Endothelial cell of umbilical vein (primary cell): Measurements from ENCODE around the gene TBC1D9B. TPM values are rescaled to one million over a fixed set of nuclear protein-coding genes. Genes with fewer than 3 reads are reported as not detected.

ENCODE experiments used
- BruUV-seq: library from RNA; stranded (reverse); fragments of 400-500 nt; replicated peaks from 2 replicates; lab custom pipeline; 2021; lab: Mats Ljungman, UMichigan
- CTCF ChIA-PET: fragments of 300-600, 350-600 bp; sonication (Branson Sonifier 250); formaldehyde crosslinking; loops from one replicate; lab custom pipeline; 2021; ENCODE audit warnings: antibody characterized with exemption, inconsistent platforms; lab: Charles Lee
- POLR2A ChIA-PET: fragments of 300-600, 350-600 bp; sonication (Branson Sonifier 250); formaldehyde crosslinking; loops from one replicate; lab custom pipeline; 2021; ENCODE audit warnings: antibody characterized with exemption, inconsistent platforms; lab: Charles Lee
- DNase-seq: peaks from one replicate; pipeline ENCODE4 v3.0.0-alpha.2; 2011; ENCODE audit warnings: low read depth, low spot score
- FAIRE-seq: peaks from 2 replicates; lab custom pipeline; 2011; peaks lifted over from hg19 to GRCh38; lab: Jason Lieb, UNC
- H2AFZ ChIP-seq: 2 replicates; pipeline ENCODE4 v1.6.0; 2012; ENCODE audit warnings: low read depth, low read length, control low read depth, inconsistent platforms
- H3K27ac ChIP-seq: 2 replicates; pipeline ENCODE4 v1.5.1; 2011; ENCODE audit warnings: low read depth, mild to moderate bottlenecking, control low read depth, low read length, moderate library complexity; ENCODE audit not compliant: insufficient read depth
- H3K27me3 ChIP-seq, 2 experiments: 2 replicates each; pipeline versions ENCODE4 v1.6.0 to v1.6.1; 2011; ENCODE audit warnings: low read length in 2 of 2, mixed read lengths in 1 of 2; ENCODE audit not compliant: control insufficient read depth in 2 of 2, insufficient read depth in 2 of 2
- H3K36me3 ChIP-seq, 2 experiments: 2 replicates in 1 of 2; 3 replicates in 1 of 2; pipeline ENCODE4 v1.5.1; 2011; ENCODE audit warnings: low read length in 2 of 2, mild to moderate bottlenecking in 1 of 2, moderate library complexity in 1 of 2; ENCODE audit not compliant: control insufficient read depth in 2 of 2, insufficient read depth in 2 of 2; ENCODE audit errors: extremely low read depth in 1 of 2
- H3K4me1 ChIP-seq: 3 replicates; pipeline ENCODE4 v1.5.1; 2011; ENCODE audit warnings: mild to moderate bottlenecking, low read length; ENCODE audit not compliant: control insufficient read depth, insufficient read depth; ENCODE audit errors: extremely low read depth
- H3K4me2 ChIP-seq: 2 replicates; pipeline ENCODE4 v1.6.1; 2011; ENCODE audit warnings: low read length, control low read depth, mixed read lengths; ENCODE audit not compliant: insufficient read depth
- H3K4me3 ChIP-seq, 3 experiments: fragments of 200-600 bp in 1 of 3; sonication (generic), shearing (Covaris generic) in 1 of 3; replicated peaks in 1 of 3; 2 replicates each; pipeline ENCODE4 v1.5.1; 2011 to 2016; ENCODE audit warnings: control low read depth in 3 of 3, low read length in 3 of 3, mild to moderate bottlenecking in 2 of 3, inconsistent platforms in 1 of 3, low read depth in 1 of 3, moderate library complexity in 1 of 3; ENCODE audit not compliant: insufficient read depth in 1 of 3
- H3K79me2 ChIP-seq: 2 replicates; pipeline ENCODE4 v1.6.0; 2012; ENCODE audit warnings: low read length, inconsistent platforms; ENCODE audit not compliant: control insufficient read depth, insufficient read depth
- H3K9ac ChIP-seq: replicated peaks from 2 replicates; pipeline ENCODE3; 2011; ENCODE audit warnings: low read length, control low read depth; ENCODE audit not compliant: insufficient read depth; ENCODE audit errors: extremely low read depth
- H3K9me1 ChIP-seq: replicated peaks from 3 replicates; pipeline ENCODE4 v1.6.0; 2011; ENCODE audit warnings: mild to moderate bottlenecking, low read length; ENCODE audit not compliant: control insufficient read depth, insufficient read depth; ENCODE audit errors: extremely low read depth
- H3K9me3 ChIP-seq: replicated peaks from 2 replicates; pipeline ENCODE4 v1.5.1; 2012; ENCODE audit warnings: low read length, inconsistent platforms; ENCODE audit not compliant: control insufficient read depth, insufficient read depth
- H4K20me1 ChIP-seq: replicated peaks from 2 replicates; pipeline ENCODE3; 2011; ENCODE audit warnings: mild to moderate bottlenecking, low read length; ENCODE audit not compliant: control insufficient read depth, insufficient read depth; ENCODE audit errors: extremely low read depth
- CTCF ChIP-seq, 2 donors: IDR thresholded peaks; 1 replicate in 1 of 2; 2 replicates in 1 of 2; pipeline ENCODE4 v1.5.1; 2011; ENCODE audit warnings: low read length in 2 of 2, mild to moderate bottlenecking in 2 of 2, moderate library complexity in 2 of 2, control low read depth in 1 of 2, inconsistent platforms in 1 of 2, low read depth in 1 of 2; ENCODE audit not compliant: insufficient read depth in 1 of 2; ENCODE audit errors: extremely low read depth in 1 of 2
- EZH2 ChIP-seq: IDR thresholded peaks from 2 replicates; pipeline ENCODE4 v1.6.1; 2012; ENCODE audit warnings: borderline replicate concordance, low read depth, mild to moderate bottlenecking, moderate library complexity, low read length, inconsistent platforms; ENCODE audit not compliant: severe bottlenecking
- FOS ChIP-seq: IDR thresholded peaks from 2 replicates; pipeline ENCODE4 v1.6.1; 2011; ENCODE audit warnings: mild to moderate bottlenecking, low read length, moderate library complexity, borderline replicate concordance; ENCODE audit not compliant: insufficient read depth
- JUN ChIP-seq: IDR thresholded peaks from 2 replicates; pipeline ENCODE4 v1.6.1; 2011; ENCODE audit warnings: borderline replicate concordance, low read depth; ENCODE audit not compliant: insufficient read length, insufficient read depth
- MAX ChIP-seq: IDR thresholded peaks from 2 replicates; pipeline ENCODE4 v1.6.1; 2011; ENCODE audit not compliant: insufficient read depth, insufficient read length
- MYC ChIP-seq: IDR thresholded peaks from one replicate; pipeline ENCODE4 v1.6.1; 2011; ENCODE audit warnings: mild to moderate bottlenecking, low read depth, low read length
- POLR2A ChIP-seq: IDR thresholded peaks from 2 replicates; pipeline ENCODE4 v1.6.1; 2012; ENCODE audit warnings: low read depth, mild to moderate bottlenecking, control low read depth, low read length
- POLR2AphosphoS5 ChIP-seq: IDR thresholded peaks from 2 replicates; pipeline ENCODE4 v1.6.1; 2012; ENCODE audit warnings: low read depth, mild to moderate bottlenecking, control low read depth, low read length, moderate library complexity; ENCODE audit not compliant: insufficient read depth
- dilution Hi-C: fragments of 300-500 bp; cut with MboI; formaldehyde crosslinking; loops from one replicate; pipeline ENCODE4 v1.15.0; 2019; ENCODE audit warnings: low sequenced_read_pairs; ENCODE audit not compliant: extremely low pct_ligation_motif_present
- intact Hi-C: fragments of 100-400 bp; cut with micrococcal nuclease; formaldehyde crosslinking; loops from one replicate; pipeline ENCODE4 v1.10.0; 2022
- polyA plus RNA-seq, 4 experiments: library from polyadenylated mRNA; depleted of rRNA in 3 of 4; stranded (reverse) in 3 of 4; unstranded in 1 of 4; fragments of >200 nt; gene quantifications; 2 replicates each; pipeline versions ENCODE4 v1.2.1 to v1.2.3, GENCODE V29; 2011 to 2012; ENCODE audit warnings: missing spikeins in 1 of 4
- total RNA-seq: library from RNA; stranded (reverse); gene quantifications from 2 replicates; pipeline ENCODE4 v1.2.3, GENCODE V29; 2021

TBC1D9B gene
- total and polyA plus RNA-seq, 2 donors (not counting 3 experiments of a cell fraction or from before 2014, with no cell fraction given), result 82.8 to 150 TPM

DNA sequence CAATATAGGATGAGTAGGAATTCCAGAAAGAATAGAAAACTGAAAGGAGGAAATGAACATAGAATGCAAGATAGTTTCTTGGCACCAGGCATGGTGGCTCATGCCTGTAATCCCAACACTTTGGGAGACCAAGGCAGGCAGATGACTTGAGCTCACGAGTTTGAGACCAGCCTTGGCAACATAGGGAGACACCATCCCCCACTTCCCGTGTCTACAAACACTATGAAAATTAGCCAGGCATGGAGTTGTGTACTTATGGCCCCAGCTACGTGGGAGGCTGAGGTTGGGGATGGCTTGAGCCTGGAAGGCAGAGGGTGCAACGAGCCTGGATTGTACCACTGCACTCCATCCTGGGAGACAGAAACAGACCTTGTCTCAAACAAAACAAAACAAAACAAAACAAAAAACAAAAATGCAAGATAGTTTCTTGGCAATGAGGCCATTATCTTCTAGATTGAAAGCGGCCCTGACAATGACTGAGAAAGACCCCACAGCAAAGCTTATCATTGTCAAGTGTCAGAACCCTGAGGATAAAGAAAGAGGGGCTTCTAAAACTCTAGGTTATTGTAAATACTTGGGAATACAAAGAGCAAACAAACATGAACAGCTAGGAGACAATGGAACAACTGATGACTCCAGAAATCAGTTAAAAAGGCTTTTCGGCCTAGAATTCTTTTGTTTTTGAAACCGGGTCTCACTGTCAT is 77.8 kb downstream of the TBC1D9B start:
- Histone ChIP-seq H3K4me1 (no peaks in the 10 kb centered on the region), H3K4me3 (no peak overlapping the region), H3K9ac (no peak overlapping the region), H3K27me3 (no peaks in the 10 kb centered on the region), H3K27ac (no peak overlapping the region), H3K79me2 (peaks cover 15% of the 10 kb centered on the region), H3K9me3 (no peaks in the 10 kb centered on the region), H3K9me1 (no peaks in the 10 kb centered on the region), H4K20me1 (no peaks in the 10 kb centered on the region), H3K4me2 (no peak overlapping the region), H2AFZ (no peak overlapping the region), H3K36me3 (peaks cover 25 to 64% of the 10 kb centered on the region in 2 experiments)
- TF ChIP-seq POLR2A (no peak), EZH2 (no peak), POLR2AphosphoS5 (no peak)
- intact Hi-C loops, result no loop called here
- ChIA-PET POLR2A (interaction anchor here (0.9 kb wide), 1 partner anchor 8 kb away, joined by 3 read pairs; no protein-coding TSS in a partner anchor), CTCF (interaction anchor here (1.1 to 2.2 kb wide), 3 partner anchors 28 to 67 kb away, joined by 3 to 9 read pairs (median 6); partner anchors contain the start of gene LTC4S)
- FAIRE-seq (no peak), DNase-seq (no peak)
- dilution Hi-C loops, result no loop called here
- no TSS peak for BruUV-seq

DNA sequence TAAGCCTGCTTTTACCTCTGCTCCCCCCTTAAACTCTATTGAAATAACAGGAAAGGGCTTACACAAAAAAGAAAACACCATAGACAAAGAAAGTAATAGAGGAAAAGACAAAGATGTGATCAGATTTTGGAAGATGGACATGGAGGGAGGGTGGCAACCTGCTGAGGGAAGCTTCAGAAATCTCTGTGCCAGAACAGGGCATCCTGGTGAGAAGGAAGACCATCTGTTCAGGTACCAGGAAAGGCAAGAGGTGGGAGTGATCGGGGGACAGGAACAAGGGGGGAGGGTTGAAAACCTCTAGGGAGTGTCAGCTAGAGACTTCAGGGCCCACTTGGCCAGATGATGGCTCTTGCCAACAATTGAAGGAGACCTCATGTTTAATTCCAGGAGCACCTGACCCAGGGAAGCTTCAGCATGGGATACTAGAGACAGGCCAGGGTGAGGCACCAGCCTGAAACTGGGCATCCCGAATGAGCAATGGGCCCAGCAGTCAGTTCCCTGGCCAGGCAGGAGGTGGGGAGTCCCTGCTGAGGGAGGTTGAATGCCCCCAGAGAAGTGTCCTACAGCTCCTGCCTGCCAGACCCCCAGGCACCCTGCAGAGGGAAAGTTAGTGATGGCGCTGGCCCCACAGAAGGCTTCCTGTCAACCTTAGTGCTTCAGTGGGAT is 78.8 kb downstream of the TBC1D9B start:
- Histone ChIP-seq H3K79me2 (peaks cover 25% of the 10 kb centered on the region), H2AFZ (no peak overlapping the region), H3K4me2 (no peak overlapping the region), H3K9ac (no peak overlapping the region), H3K4me3 (no peak overlapping the region), H3K4me1 (no peaks in the 10 kb centered on the region), H3K36me3 (peaks cover 33 to 73% of the 10 kb centered on the region in 2 experiments), H3K27me3 (no peaks in the 10 kb centered on the region), H3K9me1 (no peaks in the 10 kb centered on the region), H3K27ac (no peak overlapping the region), H3K9me3 (no peaks in the 10 kb centered on the region), H4K20me1 (peaks cover 5% of the 10 kb centered on the region)
- intact Hi-C loops, result no loop called here
- FAIRE-seq, result no peak
- BruUV-seq, result no TSS peak
- DNase-seq, result no peak
- CTCF ChIA-PET, result interaction anchor here (1.1 to 2.2 kb wide), 4 partner anchors 9 to 66 kb away, joined by 3 to 9 read pairs (median 4); partner anchors contain the start of gene LTC4S
- dilution Hi-C loops, result no loop called here
- POLR2A ChIA-PET, result no interaction called here
- no peak for TF ChIP-seq POLR2A
- TF ChIP-seq JUN, result no peak
- TF ChIP-seq POLR2AphosphoS5, result no peak
- TF ChIP-seq CTCF (IDR thresholded peaks at IDR 0.05; ENCODE audit: extremely low read depth in 1 of 2, insufficient read depth in 1 of 2, low read depth in 1 of 2, low read length in 2 of 2), result no peak
- TF ChIP-seq MAX, result no peak
- no peak for TF ChIP-seq FOS
- TF ChIP-seq MYC, result no peak
